GM15510 (cell line): ENCODE data around the gene PLPP3.

Experiments
- POLR2A ChIP-seq: IDR thresholded peaks from 3 replicates; pipeline ENCODE4 v1.6.1; 2011; ENCODE audit warnings: borderline replicate concordance; ENCODE audit not compliant: insufficient read length; ENCODE audit errors: extremely low read depth

PLPP3 gene

DNA sequence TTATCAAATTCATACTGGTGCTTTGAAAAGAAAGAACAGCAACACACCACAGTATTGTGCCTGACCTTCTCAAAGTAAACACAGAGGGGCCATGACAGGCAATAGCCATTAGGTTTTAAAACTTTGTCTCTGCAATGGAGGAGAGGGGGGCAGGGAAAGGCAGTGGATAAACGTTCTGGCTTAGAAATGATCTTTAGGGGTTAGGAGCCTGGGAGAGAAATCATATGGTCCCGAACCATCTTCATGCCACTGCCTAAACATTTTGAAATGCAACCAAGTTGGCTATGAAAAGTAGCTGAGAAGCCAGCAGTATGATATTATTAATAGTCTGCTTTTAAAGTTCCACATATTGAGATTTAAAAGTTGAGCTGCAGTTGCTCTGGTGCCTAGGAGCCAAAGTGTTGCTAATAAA, 39.8 kb downstream of the PLPP3 start:
- TF ChIP-seq POLR2A = no peak

- no peak for TF ChIP-seq POLR2A
These were observed 40.8 kb downstream of the PLPP3 start for GRCh38 chr1:56538532-56538931.

DNA sequence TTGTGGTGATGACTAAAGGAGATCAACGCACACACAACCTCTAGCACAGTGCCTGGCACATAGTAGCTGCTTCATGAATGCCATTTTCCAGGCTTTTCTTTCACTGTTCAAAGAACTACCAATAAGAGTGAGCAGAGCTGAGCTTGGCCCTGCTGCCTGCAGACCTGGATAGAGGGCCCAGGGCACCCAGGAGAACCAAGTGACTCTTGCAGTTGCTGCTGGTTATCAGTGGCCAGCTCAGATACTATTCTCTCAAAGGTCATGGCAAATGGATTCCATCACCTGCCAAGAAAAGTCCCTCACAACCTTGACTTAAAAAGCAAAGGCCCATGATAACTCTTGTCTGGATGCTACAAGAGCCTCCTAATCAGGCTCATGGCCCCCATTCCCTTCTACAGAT, 41.7 kb downstream of the PLPP3 start:
- TF ChIP-seq POLR2A = no peak

- TF ChIP-seq POLR2A = no peak
These were observed 43.4 kb downstream of the PLPP3 start for GRCh38 chr1:56535939-56536338.

- no peak for TF ChIP-seq POLR2A
These were observed 44.0 kb downstream of the PLPP3 start for GRCh38 chr1:56535362-56535761.

GRCh38 chr1:56534130-56534651, 45.2 kb downstream of the PLPP3 start:
- TF ChIP-seq POLR2A = no peak

DNA sequence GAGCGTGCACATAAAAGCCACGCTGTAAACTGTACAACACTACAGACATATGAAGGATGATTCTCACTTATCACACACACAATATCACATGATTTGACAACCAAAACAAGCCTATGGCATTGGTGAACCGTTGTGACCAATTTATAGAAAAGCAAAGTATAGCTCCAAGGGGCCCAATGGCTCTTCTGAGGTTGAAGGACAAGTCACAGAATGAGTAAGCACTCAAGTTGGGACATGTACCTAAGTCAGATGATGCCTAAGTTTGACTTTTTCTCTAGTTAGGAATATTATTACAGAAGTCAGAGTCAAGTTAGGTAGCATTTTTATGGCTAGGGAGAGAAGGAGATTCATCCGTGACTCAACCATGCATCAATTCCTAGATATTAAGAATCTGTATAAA, 45.7 kb downstream of the PLPP3 start:
- no peak for TF ChIP-seq POLR2A

GRCh38 chr1:56533197-56533596, 46.2 kb downstream of the PLPP3 start:
- no peak for TF ChIP-seq POLR2A

- TF ChIP-seq POLR2A = no peak
These were observed 47.0 kb downstream of the PLPP3 start for GRCh38 chr1:56532350-56532683.

- TF ChIP-seq POLR2A = no peak
These were observed 47.6 kb downstream of the PLPP3 start for GRCh38 chr1:56531624-56532349.

DNA sequence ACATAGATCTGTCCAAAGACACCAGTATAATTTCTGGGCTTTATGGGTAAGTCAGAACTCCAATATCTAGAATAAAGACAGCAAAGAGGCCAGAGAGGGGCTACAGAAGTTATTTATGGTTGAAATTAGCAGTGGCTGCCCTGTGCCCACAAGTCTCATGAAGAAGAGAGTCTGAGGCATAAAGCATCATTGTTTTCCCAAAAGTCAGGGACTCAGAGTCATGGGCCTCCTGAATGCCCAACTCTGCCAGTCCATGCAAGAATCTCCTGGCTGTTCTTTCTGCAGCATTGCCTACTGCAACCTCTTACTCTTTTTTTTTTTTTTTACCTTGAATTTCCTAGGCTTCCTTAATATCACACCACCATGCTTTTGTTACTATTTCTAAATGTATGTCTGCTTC, 49.6 kb downstream of the PLPP3 start:
- no peak for TF ChIP-seq POLR2A

DNA sequence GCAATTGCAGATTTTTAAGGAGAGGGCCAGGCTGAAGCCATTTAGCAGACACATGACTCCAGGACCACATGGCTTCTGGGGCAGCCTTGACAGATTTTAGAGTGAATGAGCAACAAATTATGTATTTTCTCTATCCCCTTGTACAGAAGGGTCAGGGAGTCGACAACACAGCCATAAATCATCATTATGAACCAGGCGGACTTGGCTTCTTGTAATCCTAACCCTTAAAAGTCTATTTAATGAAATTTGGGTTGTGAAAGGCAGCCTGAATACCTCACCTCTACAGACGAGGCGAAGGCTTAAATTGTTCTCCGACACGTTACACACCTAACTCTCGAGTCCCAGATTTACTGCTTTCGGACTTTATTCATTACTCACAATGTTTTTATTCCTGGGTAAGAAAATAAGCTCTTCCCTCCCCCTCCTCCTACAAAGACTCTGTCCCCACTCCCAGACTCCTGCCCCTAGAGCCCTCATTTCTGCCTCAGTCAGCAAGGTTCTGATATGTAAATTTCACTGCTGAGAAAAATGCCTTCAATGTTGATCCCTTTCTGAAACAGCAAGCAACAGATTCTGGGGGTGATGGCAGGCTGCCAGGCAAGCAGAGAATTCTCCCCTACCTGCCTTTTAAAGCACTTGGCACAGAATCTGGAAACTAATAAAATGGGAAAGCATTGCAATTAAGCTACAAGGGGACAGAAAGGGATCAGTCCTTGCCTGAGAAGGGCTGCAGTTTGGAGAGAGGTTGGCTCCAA, 51.6 kb downstream of the PLPP3 start:
- no peak for TF ChIP-seq POLR2A

DNA sequence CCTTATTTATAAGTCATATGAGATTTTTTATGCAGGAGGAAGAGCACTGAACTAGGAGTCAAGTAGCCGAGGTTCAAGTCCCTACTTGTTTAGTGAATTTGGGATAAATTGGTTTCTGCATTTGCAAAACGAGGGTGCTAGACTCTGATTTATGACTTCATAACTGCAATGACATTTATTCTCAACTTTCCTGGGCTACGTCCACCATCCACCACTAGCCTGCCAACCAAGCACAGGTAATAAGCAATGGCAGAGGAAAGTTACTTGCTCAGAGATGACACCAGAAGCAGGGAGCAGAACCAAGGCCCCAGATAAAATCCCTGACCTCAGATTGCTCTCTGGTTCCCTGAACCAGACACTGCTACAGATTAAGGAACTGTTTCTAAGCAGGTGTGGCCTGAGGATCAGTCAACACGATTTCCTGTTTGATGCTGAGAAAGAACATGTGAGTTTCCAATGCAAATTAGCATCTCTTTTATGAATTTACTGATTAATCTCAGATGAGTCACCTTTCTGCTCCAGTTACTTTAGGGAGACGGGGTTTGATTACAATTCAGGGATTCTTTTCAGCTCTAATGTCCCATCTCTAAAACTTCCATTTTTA, 52.7 kb downstream of the PLPP3 start:
- TF ChIP-seq POLR2A = no peak

- TF ChIP-seq POLR2A = no peak
These were observed 53.8 kb downstream of the PLPP3 start for GRCh38 chr1:56525489-56526041.

DNA sequence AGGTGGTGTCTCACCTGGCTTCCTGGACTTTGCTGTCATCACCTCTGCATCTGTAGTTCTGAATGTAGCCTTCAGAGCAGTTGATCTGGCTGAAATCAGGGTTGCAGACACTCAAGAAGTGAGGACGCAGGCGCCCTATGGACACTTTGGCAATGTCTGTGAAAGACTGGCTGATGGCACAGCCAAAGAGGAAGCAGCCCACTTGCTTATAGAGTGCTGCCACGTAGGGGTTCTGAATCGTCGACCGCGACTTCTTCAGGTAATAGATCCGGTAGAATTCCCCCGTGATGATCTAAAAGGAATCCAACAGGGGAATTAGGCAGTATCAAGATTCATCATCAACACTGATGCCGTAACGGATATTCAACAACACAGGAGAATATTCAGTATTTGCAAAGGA, 55.1 kb downstream of the PLPP3 start:
- TF ChIP-seq POLR2A = no peak
